ENCODE results near the gene R3HCC1L. TPM values are rescaled to one million over a fixed set of nuclear protein-coding genes. Genes with fewer than 3 reads are reported as not detected.

R3HCC1L gene
- polyA plus RNA-seq, 2 of the 4 experiments (the other 2 are of a cell fraction) = 11.0 to 15.2 TPM

DNA sequence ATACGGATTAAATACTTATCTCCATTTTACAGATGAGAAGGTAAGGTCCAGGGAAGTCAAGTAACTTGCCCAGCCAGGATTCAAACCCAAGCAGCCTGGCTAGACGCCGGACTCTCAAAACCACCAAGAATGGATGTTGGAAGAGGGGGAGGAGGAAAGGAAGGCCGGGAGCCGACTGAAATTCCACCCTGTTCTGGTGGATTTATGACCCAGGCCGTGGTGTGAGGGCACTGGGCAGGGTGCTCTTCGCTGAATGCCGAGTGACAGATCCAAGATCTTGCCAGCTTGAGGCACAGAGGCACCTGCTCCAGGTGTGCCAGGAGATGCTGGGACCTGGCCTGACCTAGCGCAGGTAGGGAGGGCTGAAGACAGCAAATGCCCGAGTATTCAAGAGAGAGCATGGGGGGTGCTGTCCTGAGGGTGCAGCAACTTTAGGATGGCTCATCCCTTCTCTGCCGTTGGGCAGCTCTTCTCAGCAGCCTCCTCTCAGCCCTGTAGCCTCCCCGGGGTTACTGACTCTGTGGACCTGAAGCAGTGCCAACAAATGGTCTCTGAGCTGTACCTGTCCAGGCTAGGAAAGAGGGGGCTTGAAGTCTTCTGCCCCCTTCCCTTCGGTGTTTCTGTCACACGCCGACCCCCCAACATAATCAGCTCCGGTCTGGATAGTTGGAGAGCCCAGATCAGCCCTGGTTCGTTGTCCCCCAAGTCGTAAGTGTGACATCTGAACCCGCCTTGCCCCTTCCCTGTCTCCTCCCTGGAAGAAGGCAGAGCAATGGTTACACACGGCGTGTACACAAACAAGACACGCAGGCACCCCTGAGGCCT, 132.8 kb downstream of the R3HCC1L start:
- POLR2A ChIA-PET = no interaction called here
- Histone ChIP-seq H3K27ac (peak overlapping the region; percentile 72 to 88), H3K4me2 (peak overlapping the region; percentile 73), H3K9me3 (no peaks in the 10 kb centered on the region), H3K4me1 (peaks cover 29% of the 10 kb centered on the region), H3K4me3 (peak overlapping the region; percentile 48)
- FAIRE-seq = no peak
- 0 out of 6 replicates have a peak, but pooled peaks of 1 of the 2 experiments have one; percentile 5 for ATAC-seq
- 84% methylated on average over 21 of the region's 22 CpGs for WGBS (ENCODE audit: missing lambda C conversion rate)
- no peak for TF ChIP-seq ESRRA (IDR thresholded peaks at IDR 0.05; ENCODE audit: borderline replicate concordance, low read length)
- TF ChIP-seq CBX8 (IDR thresholded peaks at IDR 0.05) = no peak
- no peak for TF ChIP-seq RCOR1 (IDR thresholded peaks at IDR 0.05; ENCODE audit: low read depth, low read length)
- no peak for TF ChIP-seq JUNB (IDR thresholded peaks at IDR 0.05)
- no peak for DNase-seq (ENCODE audit: low read depth in 1 of 2, low spot score in 1 of 2)
- CTCF ChIA-PET = interaction anchor here (0.9 to 1.8 kb wide), 6 partner anchors 8 to 25 kb away, joined by 3 to 6 read pairs (median 4); no protein-coding TSS in a partner anchor

DNA sequence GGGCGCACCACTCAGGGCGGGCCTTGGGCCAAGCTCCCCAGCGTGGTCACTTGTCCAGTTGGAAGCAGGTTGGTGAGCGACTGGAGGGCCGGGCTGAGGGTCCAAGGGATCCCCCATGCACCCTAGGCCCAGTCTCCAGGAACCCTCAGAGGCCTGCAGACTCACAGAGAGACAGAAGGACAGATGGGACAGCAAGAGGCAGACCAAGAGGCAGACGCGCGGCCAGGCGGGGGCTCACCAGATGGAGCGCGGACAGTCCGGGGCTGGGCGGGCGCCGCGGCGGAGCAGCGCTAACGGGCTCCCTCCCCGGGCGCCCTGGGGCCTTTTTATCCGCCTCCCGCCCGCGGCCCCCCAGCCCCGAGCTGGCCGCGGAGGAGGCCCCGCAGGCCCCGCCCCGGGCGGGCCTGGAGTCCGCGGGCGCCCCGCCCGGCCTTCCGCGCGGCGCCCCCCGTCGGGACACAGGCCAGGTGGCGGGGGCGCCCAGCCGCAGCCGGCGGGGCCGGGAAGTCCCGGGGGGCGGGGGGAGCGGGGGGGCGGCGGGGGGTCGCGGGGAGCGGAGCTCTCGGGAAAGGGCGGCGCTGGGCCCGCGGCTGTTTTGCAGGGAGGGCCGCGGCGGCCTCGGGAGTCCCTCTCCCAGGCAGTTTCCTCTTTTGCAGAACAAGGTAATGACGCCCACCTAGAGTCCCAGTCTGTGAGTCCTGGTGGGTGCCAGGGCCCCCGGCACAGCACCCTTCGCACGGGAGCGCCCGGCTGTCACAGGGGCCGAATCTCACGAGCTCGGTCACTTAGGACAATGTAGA, 133.6 kb downstream of the R3HCC1L start, which contains the start of gene LOXL4:
TSS of gene LOXL4 (minus strand) at position 301 of the 800 bp plus-strand sequence. CDS start 5,175 bp downstream, outside the sequence.
- no peak for FAIRE-seq
- TF ChIP-seq, protein P1, sequence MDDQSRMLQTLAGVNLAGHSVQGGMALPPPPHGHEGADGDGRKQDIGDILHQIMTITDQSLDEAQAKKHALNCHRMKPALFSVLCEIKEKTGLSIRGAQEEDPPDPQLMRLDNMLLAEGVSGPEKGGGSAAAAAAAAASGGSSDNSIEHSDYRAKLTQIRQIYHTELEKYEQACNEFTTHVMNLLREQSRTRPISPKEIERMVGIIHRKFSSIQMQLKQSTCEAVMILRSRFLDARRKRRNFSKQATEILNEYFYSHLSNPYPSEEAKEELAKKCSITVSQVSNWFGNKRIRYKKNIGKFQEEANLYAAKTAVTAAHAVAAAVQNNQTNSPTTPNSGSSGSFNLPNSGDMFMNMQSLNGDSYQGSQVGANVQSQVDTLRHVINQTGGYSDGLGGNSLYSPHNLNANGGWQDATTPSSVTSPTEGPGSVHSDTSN (IDR thresholded peaks at IDR 0.05) = no peak
- TF ChIP-seq HOXB13 (CRISPR knock-in tag; IDR thresholded peaks at IDR 0.05; ENCODE audit: low read depth) (no peak), TFCP2L1 (CRISPR knock-in tag; IDR thresholded peaks at IDR 0.05) (no peak)
- TF ChIP-seq, protein P2, sequence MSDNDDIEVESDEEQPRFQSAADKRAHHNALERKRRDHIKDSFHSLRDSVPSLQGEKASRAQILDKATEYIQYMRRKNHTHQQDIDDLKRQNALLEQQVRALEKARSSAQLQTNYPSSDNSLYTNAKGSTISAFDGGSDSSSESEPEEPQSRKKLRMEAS (IDR thresholded peaks at IDR 0.05) = no peak
- Histone ChIP-seq H3K4me3 (peak within 1 kb of the TSS; percentile 48), H3K4me2 (peak within 1 kb of the TSS; percentile 73), H3K4me1 (peaks cover 29% of the 10 kb centered on the region), H3K9me3 (no peaks in the 10 kb centered on the region), H3K27ac (peak within 1 kb of the TSS; percentile 72 to 88)
- POLR2A ChIA-PET = no interaction called here
- CTCF ChIA-PET = interaction anchor here (0.9 to 1.3 kb wide), 5 partner anchors 8 to 45 kb away, joined by 3 to 4 read pairs (median 3); no protein-coding TSS in a partner anchor
- DNase-seq (ENCODE audit: low read depth in 1 of 2, low spot score in 1 of 2) = peak; percentile 21 to 32
- ATAC-seq = peak; percentile 14 to 45; a peak in 5 of 6 replicates
- 33% methylated on average over 21 of the region's 75 CpGs for WGBS (ENCODE audit: missing lambda C conversion rate)

DNA sequence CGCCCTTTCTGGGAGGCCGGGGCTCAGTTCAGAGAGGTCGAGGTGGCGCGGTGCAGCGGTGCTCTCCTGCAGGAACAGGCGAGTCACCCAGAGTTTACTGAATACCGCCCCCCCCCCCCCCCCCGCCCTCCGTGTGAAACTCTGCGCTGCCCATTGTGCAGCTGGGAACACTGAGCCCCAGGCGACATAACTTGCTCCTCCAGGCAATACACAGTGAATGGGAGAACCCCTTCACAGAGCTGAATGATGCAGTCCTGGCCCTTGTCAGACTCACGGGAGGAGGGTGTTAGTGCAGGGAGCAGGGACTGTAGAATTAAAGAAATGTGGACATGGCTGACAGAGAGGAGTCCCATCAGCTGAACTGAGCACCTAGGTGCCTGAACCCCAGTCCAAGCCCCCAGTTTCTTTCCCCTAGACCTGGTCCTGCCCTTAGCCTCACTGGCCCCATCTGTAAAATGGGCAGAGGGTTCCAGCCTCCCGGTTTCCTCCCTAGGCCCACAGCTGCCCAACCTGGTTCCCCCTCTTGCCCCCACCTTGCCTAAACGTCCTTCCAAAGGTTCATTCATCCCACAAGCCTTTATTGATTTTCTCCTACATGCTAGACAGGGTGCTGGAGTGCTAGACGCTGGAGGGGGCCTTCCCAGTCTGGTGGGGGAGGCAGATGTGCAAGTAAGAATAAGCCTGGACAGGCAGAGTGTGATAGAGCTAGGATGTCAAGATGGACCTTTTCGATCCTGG, 134.4 kb downstream of the R3HCC1L start:
- DNase-seq (ENCODE audit: low read depth in 1 of 2, low spot score in 1 of 2) (peak; percentile 18 to 36), FAIRE-seq (no peak), ATAC-seq (peak in 1 of 2 experiments; percentile 12; a peak in 1 of 6 replicates)
- 30% methylated on average over 6 of the region's 17 CpGs for WGBS (ENCODE audit: missing lambda C conversion rate)
- H3K9me3 ChIP-seq = no peaks in the 10 kb centered on the region
- ChIA-PET POLR2A (no interaction called here), CTCF (interaction anchor here (1.1 to 1.3 kb wide), 4 partner anchors 10 to 372 kb away, joined by 3 to 4 read pairs (median 4); no protein-coding TSS in a partner anchor)
- H3K4me1 ChIP-seq = peaks cover 29% of the 10 kb centered on the region
- H3K4me3 ChIP-seq = peak overlapping the region; percentile 48
- peak overlapping the region; percentile 73 for H3K4me2 ChIP-seq
- TF ChIP-seq RAD21 (conservative IDR thresholded peaks at IDR 0.05 in 1 of 2, IDR thresholded peaks at IDR 0.05 in 1 of 2) (no peak), HOXA7 (CRISPR knock-in tag; IDR thresholded peaks at IDR 0.05) (no peak), KDM1A (IDR thresholded peaks at IDR 0.05; ENCODE audit: low read depth) (peak; percentile 84; the same call in 1 of the 2 replicates), MAZ (IDR thresholded peaks at IDR 0.05; ENCODE audit: borderline replicate concordance, low read depth, low read length) (no peak), HEYL (CRISPR knock-in tag; IDR thresholded peaks at IDR 0.05) (no peak)
- TF ChIP-seq, protein P3, sequence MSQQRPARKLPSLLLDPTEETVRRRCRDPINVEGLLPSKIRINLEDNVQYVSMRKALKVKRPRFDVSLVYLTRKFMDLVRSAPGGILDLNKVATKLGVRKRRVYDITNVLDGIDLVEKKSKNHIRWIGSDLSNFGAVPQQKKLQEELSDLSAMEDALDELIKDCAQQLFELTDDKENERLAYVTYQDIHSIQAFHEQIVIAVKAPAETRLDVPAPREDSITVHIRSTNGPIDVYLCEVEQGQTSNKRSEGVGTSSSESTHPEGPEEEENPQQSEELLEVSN (IDR thresholded peaks at IDR 0.05; ENCODE audit: borderline replicate concordance, low read depth) = no peak
- peak overlapping the region; percentile 72 to 88 for H3K27ac ChIP-seq
